ENCODE measurements around the gene KLHL22.
"Not testable (repeated sequence)": the region's sequence is repeated elsewhere in the genome, so short reads cannot be mapped to it uniquely, and the experiment has no call there.

The KLHL22 gene

GRCh38 chr22:20469110-20469868 is 26.3 kb downstream of the KLHL22 start:
- no peak for DNase-seq (ENCODE audit: low spot score)

GRCh38 chr22:20466659-20467379 is 28.8 kb downstream of the KLHL22 start:
- DNase-seq (ENCODE audit: low spot score) = no peak

GRCh38 chr22:20465759-20466077 is 29.9 kb downstream of the KLHL22 start:
- no peak for DNase-seq (ENCODE audit: low spot score)

GRCh38 chr22:20464912-20465758 is 30.5 kb downstream of the KLHL22 start:
- DNase-seq (ENCODE audit: low spot score) = no peak

GRCh38 chr22:20464096-20464614 is 31.4 kb downstream of the KLHL22 start:
- no peak for DNase-seq (ENCODE audit: low spot score)

GRCh38 chr22:20463324-20464095 is 32.1 kb downstream of the KLHL22 start:
- DNase-seq (ENCODE audit: low spot score) = no peak

- DNase-seq (ENCODE audit: low spot score) = no peak
Measured at GRCh38 chr22:20459862-20460261, 35.7 kb downstream of the KLHL22 start.

- DNase-seq (ENCODE audit: low spot score) = no peak
Measured at GRCh38 chr22:20459152-20459542, 36.4 kb downstream of the KLHL22 start.

- DNase-seq (ENCODE audit: low spot score) = no peak
Measured at GRCh38 chr22:20458530-20459151, 37.0 kb downstream of the KLHL22 start.

GRCh38 chr22:20457506-20458240 is 37.9 kb downstream of the KLHL22 start:
- no peak for DNase-seq (ENCODE audit: low spot score)

- no peak for DNase-seq (ENCODE audit: low spot score)
Measured at GRCh38 chr22:20456722-20457076, 38.9 kb downstream of the KLHL22 start.

GRCh38 chr22:20456064-20456721 is 39.4 kb downstream of the KLHL22 start:
- DNase-seq (ENCODE audit: low spot score) = peak; percentile 92

GRCh38 chr22:20455709-20456063 is 39.9 kb downstream of the KLHL22 start:
- no peak for DNase-seq (ENCODE audit: low spot score)

GRCh38 chr22:20453222-20453621 is 42.4 kb downstream of the KLHL22 start:
- DNase-seq (ENCODE audit: low spot score) = no peak

GRCh38 chr22:20451920-20452319 is 43.7 kb downstream of the KLHL22 start:
- DNase-seq (ENCODE audit: low spot score) = no peak

- not testable (repeated sequence) for DNase-seq (ENCODE audit: low spot score)
Measured at GRCh38 chr22:20451129-20451778, 44.3 kb downstream of the KLHL22 start.

- no peak for DNase-seq (ENCODE audit: low spot score)
Measured at GRCh38 chr22:20450551-20450906, 45.1 kb downstream of the KLHL22 start.

GRCh38 chr22:20449819-20450550 is 45.6 kb downstream of the KLHL22 start:
- no peak for DNase-seq (ENCODE audit: low spot score)

- no peak for DNase-seq (ENCODE audit: low spot score)
Measured at GRCh38 chr22:20448630-20449029, 47.0 kb downstream of the KLHL22 start.
